SK-N-SH (cell line): ENCODE measurements around the gene PITPNB. TPM values are rescaled to one million over a fixed set of nuclear protein-coding genes. Genes with fewer than 3 reads are reported as not detected.

ENCODE experiments used
- CTCF ChIA-PET: fragments of 300-600, 350-600 bp; formaldehyde crosslinking; extraction: SDS; loops from one replicate; lab custom pipeline; 2021; lab: Yijun Ruan, JAX
- POLR2A ChIA-PET: fragments of 350-600 bp; sonication (Branson Sonifier 250); formaldehyde crosslinking; extraction: SDS; loops from one replicate; lab custom pipeline; 2020; ENCODE audit warnings: antibody characterized with exemption, inconsistent platforms; lab: Yijun Ruan, JAX
- DNase-seq: peaks from one replicate; pipeline ENCODE4 v3.0.0; 2012
- H2AFZ ChIP-seq: fragments of 200-600 bp; sonication (generic); 2 replicates; pipeline ENCODE4 v1.8.1; 2016; ENCODE audit warnings: antibody characterized with exemption, mild to moderate bottlenecking, low read depth
- H3F3A ChIP-seq: fragments of 200-600 bp; sonication (generic); replicated peaks from 2 replicates; pipeline ENCODE3; 2016; ENCODE audit warnings: antibody characterized with exemption, mild to moderate bottlenecking; ENCODE audit not compliant: insufficient read depth
- H3K27ac ChIP-seq, 2 experiments: fragments of 200-500 bp in 1 of 2; fragments of 200-600 bp in 1 of 2; sonication (Bioruptor generic) in 1 of 2; sonication (generic), shearing (Covaris generic) in 1 of 2; 2 replicates each; pipeline versions ENCODE4 v1.5.1 to v1.6.1; 2014 to 2016; ENCODE audit warnings: low read depth in 2 of 2, inconsistent platforms in 1 of 2, low read length in 1 of 2, mild to moderate bottlenecking in 1 of 2, mixed read lengths in 1 of 2
- H3K27me3 ChIP-seq: fragments of 200-600 bp; sonication (generic), shearing (Covaris generic); 2 replicates; pipeline ENCODE4 v1.6.1; 2016; ENCODE audit warnings: mixed run types; ENCODE audit not compliant: insufficient read depth
- H3K36me3 ChIP-seq, 2 experiments: fragments of 200-500 bp in 1 of 2; fragments of 200-600 bp in 1 of 2; sonication (Bioruptor generic) in 1 of 2; sonication (generic) in 1 of 2; replicated peaks in 1 of 2; 2 replicates each; pipeline versions ENCODE3 to v1.5.1; 2014 to 2016; ENCODE audit warnings: low read length in 1 of 2, mild to moderate bottlenecking in 1 of 2; ENCODE audit not compliant: insufficient read depth in 2 of 2, control insufficient read depth in 1 of 2
- H3K4me1 ChIP-seq, 2 experiments: fragments of 200-500 bp in 1 of 2; fragments of 200-600 bp in 1 of 2; sonication (Bioruptor generic) in 1 of 2; sonication (generic), shearing (Covaris generic) in 1 of 2; 2 replicates each; pipeline versions ENCODE4 v1.5.1 to v1.6.1; 2014 to 2016; ENCODE audit warnings: low read depth in 1 of 2, low read length in 1 of 2, mixed run types in 1 of 2; ENCODE audit not compliant: insufficient read depth in 2 of 2, control insufficient read depth in 1 of 2
- H3K4me2 ChIP-seq: fragments of 200-600 bp; sonication (generic), shearing (Covaris generic); 2 replicates; pipeline ENCODE4 v1.6.1; 2017; ENCODE audit warnings: mixed run types
- H3K4me3 ChIP-seq, 2 experiments: fragments of 200-500 bp in 1 of 2; fragments of 200-600 bp in 1 of 2; sonication (Bioruptor generic) in 1 of 2; sonication (generic), shearing (Covaris generic) in 1 of 2; 2 replicates each; pipeline versions ENCODE4 v1.5.1 to v1.8.1; 2014 to 2016; ENCODE audit warnings: low read depth in 2 of 2, inconsistent platforms in 1 of 2, low read length in 1 of 2, mild to moderate bottlenecking in 1 of 2, mixed read lengths in 1 of 2, moderate library complexity in 1 of 2
- H3K79me2 ChIP-seq: fragments of 200-600 bp; sonication (generic); 2 replicates; pipeline ENCODE4 v1.8.1; 2017; ENCODE audit warnings: mild to moderate bottlenecking; ENCODE audit not compliant: insufficient read depth
- H3K9ac ChIP-seq: fragments of 200-600 bp; sonication (generic); 2 replicates; pipeline ENCODE4 v1.6.1; 2017; ENCODE audit warnings: mixed run types
- H3K9me2 ChIP-seq: fragments of 200-600 bp; sonication (generic); 2 replicates; pipeline ENCODE4 v1.6.1; 2017; ENCODE audit warnings: mixed run types
- H3K9me3 ChIP-seq: fragments of 200-600 bp; sonication (generic); 2 replicates; pipeline ENCODE4 v1.6.1; 2017; ENCODE audit warnings: mixed run types, mild to moderate bottlenecking, moderate library complexity
- H4K20me1 ChIP-seq: fragments of 200-600 bp; sonication (generic); 2 replicates; pipeline ENCODE4 v1.6.1; 2017; ENCODE audit warnings: mild to moderate bottlenecking, mixed run types; ENCODE audit not compliant: insufficient read depth
- EP300 ChIP-seq, 2 experiments: IDR thresholded peaks; 2 replicates each; pipeline versions ENCODE4 v1.4.0 to v1.6.1; 2012; ENCODE audit warnings: borderline replicate concordance in 1 of 2, low read depth in 1 of 2, low read length in 1 of 2
- FOSL2 ChIP-seq: IDR thresholded peaks from 2 replicates; pipeline ENCODE4 v1.4.0; 2012; ENCODE audit warnings: low read depth, mild to moderate bottlenecking, moderate library complexity, borderline replicate concordance
- GABPA ChIP-seq: IDR thresholded peaks from 2 replicates; pipeline ENCODE4 v1.4.0; 2012; ENCODE audit warnings: low read depth, mild to moderate bottlenecking
- JUND ChIP-seq: IDR thresholded peaks from 2 replicates; pipeline ENCODE4 v1.4.0; 2012
- MXI1 ChIP-seq: IDR thresholded peaks from 2 replicates; pipeline ENCODE4 v1.6.1; 2012; ENCODE audit warnings: mild to moderate bottlenecking, low read depth, low read length, improper control_type of control experiment
- NRF1 ChIP-seq: IDR thresholded peaks from 2 replicates; pipeline ENCODE4 v1.6.1; 2012; ENCODE audit warnings: low read depth, mild to moderate bottlenecking, low read length
- POLR2AphosphoS5 ChIP-seq: IDR thresholded peaks from 2 replicates; pipeline ENCODE4 v1.6.1; 2012; ENCODE audit warnings: low read depth, low read length
- RAD21 ChIP-seq: IDR thresholded peaks from 2 replicates; pipeline ENCODE4 v1.6.1; 2012; ENCODE audit warnings: mild to moderate bottlenecking, low read length
- RCOR1 ChIP-seq: fragments of 150-350 bp; IDR thresholded peaks from 2 replicates; pipeline ENCODE4 v1.6.1; 2017; ENCODE audit warnings: antibody characterized with exemption, low read length
- RFX5 ChIP-seq: IDR thresholded peaks from 2 replicates; pipeline ENCODE4 v1.6.1; 2012; ENCODE audit warnings: mild to moderate bottlenecking, improper control_type of control experiment, low read length
- RXRA ChIP-seq: IDR thresholded peaks from 2 replicates; pipeline ENCODE4 v1.4.0; 2012; ENCODE audit warnings: low read depth, mild to moderate bottlenecking, borderline replicate concordance
- SIN3A ChIP-seq: IDR thresholded peaks from 2 replicates; pipeline ENCODE4 v1.6.1; 2012; ENCODE audit warnings: low read depth, mild to moderate bottlenecking, low read length, moderate library complexity, borderline replicate concordance
- SMC3 ChIP-seq: IDR thresholded peaks from 2 replicates; pipeline ENCODE4 v1.6.1; 2012; ENCODE audit warnings: low read depth, low read length, improper control_type of control experiment
- TCF12 ChIP-seq: IDR thresholded peaks from 2 replicates; pipeline ENCODE4 v1.4.0; 2012
- WGBS: methylation state at CpG from one replicate; pipeline ENCODE4 v1.1.6; 2017; ENCODE audit warnings: low lambda C conversion rate; 5-methylcytosine and 5-hydroxymethylcytosine counted together
- polyA plus RNA-seq, 3 experiments: library from polyadenylated mRNA; depleted of rRNA; stranded (reverse); fragments of >200 nt; gene quantifications; 2 replicates each; pipeline ENCODE4 v1.2.3, GENCODE V29; 2012
- small RNA-seq, 7 experiments: library from RNA; depleted of rRNA; stranded (forward); fragments of <200 nt; gene quantifications; one replicate each; pipeline ENCODE3, GENCODE V24; 2012
- TF ChIP-seq, protein P1 (sequence below): fragments of 150-350 bp; IDR thresholded peaks from 2 replicates; pipeline ENCODE4 v1.6.1; 2016; ENCODE audit warnings: mild to moderate bottlenecking, low read depth, low read length

PITPNB gene
- polyA plus RNA-seq, 1 of the 3 experiments (the other 2 are of a cell fraction): 32.3 TPM

DNA sequence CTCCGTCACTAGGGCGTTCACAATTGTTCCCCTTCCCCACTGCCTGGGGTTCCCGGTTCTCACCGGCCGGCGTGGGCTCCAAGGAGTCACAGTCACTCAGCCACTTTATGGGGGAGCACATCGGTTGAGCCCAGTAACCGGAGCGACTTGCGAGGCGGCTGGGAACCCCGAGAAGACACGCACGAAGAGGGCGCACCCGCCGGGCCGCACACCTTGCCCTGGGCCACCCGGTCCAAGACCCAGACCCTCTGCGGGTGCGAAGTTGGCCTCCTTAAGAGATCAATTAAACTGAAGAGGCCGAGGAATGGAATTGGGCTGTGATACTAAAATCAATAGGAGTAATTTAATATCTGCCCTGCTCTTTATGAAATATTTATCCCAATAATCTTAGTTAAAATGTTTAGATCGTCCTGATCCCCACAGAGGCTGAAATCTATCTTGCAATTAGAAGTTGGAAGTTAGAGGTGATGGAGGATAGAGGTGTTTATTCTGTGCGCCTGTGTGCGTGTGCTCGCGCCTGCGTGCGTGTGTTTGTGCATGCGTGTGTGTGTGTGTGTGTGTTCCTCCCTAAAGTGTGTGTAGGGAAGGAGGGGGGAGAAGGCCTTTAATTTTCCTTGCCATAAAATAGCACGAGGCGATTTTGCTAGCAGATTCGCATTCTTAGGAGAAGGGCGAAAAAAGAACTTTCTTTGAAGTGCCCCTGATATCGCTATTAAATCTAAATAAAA is 116.5 kb downstream of the PITPNB start:
- ChIA-PET CTCF (interaction anchor here (1.3 kb wide), 1 partner anchor 22 kb away, joined by 3 read pairs; no protein-coding TSS in a partner anchor), POLR2A (no interaction called here)
- H3K4me3 ChIP-seq: peak overlapping the region; percentile 61 to 71
- H3K27me3 ChIP-seq: 0 out of 2 replicates have a peak, but pooled peaks cover 7% of the 10 kb centered on the region
- H3K9ac ChIP-seq: no peak overlapping the region
- DNase-seq: no peak
- H3K4me1 ChIP-seq: peaks cover 0 to 6% of the 10 kb centered on the region in 2 experiments; a peak in 1 of 4 replicates
- TF ChIP-seq SIN3A (no peak), FOSL2 (no peak), GABPA (no peak), MXI1 (no peak), RCOR1 (no peak), NRF1 (no peak), EP300 (IDR thresholded peaks at IDR 0.05; ENCODE audit: borderline replicate concordance in 1 of 2, low read depth in 1 of 2, low read length in 1 of 2) (no peak), SMC3 (no peak), JUND (no peak), RXRA (no peak), POLR2AphosphoS5 (no peak), RAD21 (no peak), TCF12 (no peak), RFX5 (no peak)
- TF ChIP-seq, protein P1, sequence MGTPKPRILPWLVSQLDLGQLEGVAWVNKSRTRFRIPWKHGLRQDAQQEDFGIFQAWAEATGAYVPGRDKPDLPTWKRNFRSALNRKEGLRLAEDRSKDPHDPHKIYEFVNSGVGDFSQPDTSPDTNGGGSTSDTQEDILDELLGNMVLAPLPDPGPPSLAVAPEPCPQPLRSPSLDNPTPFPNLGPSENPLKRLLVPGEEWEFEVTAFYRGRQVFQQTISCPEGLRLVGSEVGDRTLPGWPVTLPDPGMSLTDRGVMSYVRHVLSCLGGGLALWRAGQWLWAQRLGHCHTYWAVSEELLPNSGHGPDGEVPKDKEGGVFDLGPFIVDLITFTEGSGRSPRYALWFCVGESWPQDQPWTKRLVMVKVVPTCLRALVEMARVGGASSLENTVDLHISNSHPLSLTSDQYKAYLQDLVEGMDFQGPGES: no peak
- no peaks in the 10 kb centered on the region for H3K9me3 ChIP-seq
- 66% methylated on average over 31 of the region's 35 CpGs for WGBS
- H3K79me2 ChIP-seq: no peaks in the 10 kb centered on the region
- H3K36me3 ChIP-seq: no peaks in the 10 kb centered on the region
- no peaks in the 10 kb centered on the region for H4K20me1 ChIP-seq
- no peaks in the 10 kb centered on the region for H3K9me2 ChIP-seq
- no peak overlapping the region for H3K27ac ChIP-seq
- H3K4me2 ChIP-seq: peak overlapping the region; percentile 97
- H3F3A ChIP-seq: peaks cover 5% of the 10 kb centered on the region
- peak overlapping the region; percentile 78; the same call in 1 of the 2 replicates for H2AFZ ChIP-seq

Small RNAs within 50 kb of the gene (small RNA-seq; reads per million reads assigned to genes)
- 0 to 4.2 (median 0) reads per million in 7 experiments for gene MIR3199-1
- gene RF02198: 0 reads per million in 7 experiments

Other genes starting within 250 kb of the PITPNB start
- gene MN1, start 117.5 kb downstream of the PITPNB start, polyA plus RNA-seq (2012; rRNA removed): 0.11 and 0.20 TPM in 2 replicates